GM21367 (cell line): Measurements from ENCODE around the gene COX6B2.
"Not testable (repeated sequence)": the region's sequence is repeated elsewhere in the genome, so short reads cannot be mapped to it uniquely, and the experiment has no call there.

Experiments used
- ATAC-seq: cut with Tn5 transposase; IDR thresholded peaks from one replicate; pipeline ENCODE4 v1.9.1; 2021; ENCODE audit not compliant: unreplicated experiment

The COX6B2 gene

DNA sequence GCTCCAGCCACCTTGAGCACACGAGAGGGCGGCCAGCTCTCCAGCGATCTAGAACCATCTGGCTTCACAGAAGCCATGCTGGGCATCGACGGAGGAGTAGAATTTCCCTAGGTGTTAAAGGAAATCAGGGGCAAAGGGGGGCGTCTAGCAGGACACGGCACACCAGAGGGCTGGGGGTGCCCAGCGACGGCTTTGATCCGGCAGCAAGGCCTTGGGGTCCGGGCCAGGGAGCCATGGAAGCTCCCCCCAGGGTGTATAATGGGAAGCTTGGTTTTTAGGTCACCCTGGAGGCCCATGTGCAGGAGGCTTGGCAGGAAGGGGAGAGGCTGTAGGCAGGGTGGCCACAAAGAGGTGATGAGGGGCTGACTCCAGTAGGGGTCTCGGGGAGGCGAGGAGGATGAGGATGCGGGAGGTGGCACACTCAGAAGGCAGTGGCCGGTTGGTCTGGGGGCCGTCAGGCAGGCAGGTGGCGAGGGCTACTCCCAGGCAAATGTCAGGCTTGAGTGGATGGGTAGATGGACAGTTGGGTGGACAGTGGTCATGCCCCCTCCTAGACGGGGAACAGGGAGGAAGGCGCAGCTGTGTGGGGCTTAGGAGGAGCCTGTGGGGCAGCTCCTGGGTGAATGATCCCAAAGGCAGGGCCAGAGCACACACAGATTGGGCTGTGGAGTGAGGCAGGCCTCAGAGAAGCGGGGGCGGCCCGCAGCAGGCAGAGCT lies 9.3 kb downstream of the COX6B2 start:
- no peak for ATAC-seq

DNA sequence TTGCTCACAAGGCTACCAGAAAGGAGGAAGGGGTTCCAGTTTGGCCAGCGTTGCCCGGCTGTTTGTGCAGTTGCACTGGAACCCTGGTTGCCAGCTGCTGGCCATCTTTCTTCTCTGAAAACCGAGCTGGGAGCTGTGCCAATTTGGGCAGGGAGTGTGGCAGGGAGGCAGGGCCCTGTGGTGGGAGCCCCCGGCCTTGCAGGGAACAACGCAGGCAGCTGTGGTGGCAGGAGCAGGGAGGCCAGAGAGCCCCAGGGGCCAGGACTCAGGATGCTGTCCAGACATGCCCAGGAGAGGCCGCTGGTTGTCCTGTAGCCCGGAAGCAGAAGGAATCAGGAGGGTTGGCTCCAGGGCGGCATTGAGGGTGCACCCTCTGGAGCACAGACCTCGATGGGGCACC lies 10.1 kb downstream of the COX6B2 start:
- ATAC-seq: no peak

DNA sequence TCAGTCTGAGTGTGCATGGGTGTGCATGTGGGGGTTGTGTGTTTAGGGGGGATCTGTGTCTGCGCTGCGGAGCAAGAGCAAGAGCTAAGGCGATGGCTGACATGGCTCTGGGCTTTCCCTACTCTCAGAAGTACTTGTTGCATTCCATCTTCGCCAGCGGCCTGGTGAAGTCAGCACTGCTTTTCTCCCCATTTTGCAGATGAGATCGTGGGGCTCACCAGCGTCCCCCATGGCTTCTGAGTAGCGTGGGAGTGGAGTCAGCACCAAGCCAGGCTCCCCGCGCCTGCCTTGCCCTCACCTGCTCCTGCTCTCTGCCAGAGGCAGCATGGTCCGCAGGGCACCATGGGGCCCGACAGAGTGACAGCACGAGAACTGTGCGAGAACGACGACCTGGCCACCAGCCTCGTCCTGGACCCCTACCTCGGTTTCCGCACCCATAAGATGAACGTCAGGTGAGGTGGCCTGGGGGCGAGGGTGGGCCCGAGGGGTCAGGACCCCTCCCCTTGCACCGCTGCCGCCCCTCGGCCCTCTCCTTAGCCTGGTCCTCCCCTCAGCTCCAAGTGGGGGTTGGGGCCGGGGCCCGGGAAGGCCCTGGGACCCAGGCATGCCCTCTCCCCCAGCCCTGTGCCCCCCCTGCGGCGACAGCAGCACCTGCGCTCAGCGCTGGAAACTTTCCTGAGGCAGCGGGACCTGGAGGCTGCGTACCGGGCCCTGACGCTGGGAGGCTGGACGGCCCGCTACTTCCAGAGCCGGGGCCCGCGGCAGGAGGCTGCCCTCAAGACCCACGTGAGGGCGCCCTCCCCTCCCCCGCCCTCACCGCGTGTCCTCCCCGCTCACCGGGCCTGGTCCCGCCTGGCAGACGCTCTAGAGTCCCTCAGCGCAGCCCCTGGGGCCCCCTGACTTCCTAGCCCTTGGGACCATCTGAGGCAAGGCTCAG lies 12.7 kb downstream of the COX6B2 start:
- no peak for ATAC-seq

DNA sequence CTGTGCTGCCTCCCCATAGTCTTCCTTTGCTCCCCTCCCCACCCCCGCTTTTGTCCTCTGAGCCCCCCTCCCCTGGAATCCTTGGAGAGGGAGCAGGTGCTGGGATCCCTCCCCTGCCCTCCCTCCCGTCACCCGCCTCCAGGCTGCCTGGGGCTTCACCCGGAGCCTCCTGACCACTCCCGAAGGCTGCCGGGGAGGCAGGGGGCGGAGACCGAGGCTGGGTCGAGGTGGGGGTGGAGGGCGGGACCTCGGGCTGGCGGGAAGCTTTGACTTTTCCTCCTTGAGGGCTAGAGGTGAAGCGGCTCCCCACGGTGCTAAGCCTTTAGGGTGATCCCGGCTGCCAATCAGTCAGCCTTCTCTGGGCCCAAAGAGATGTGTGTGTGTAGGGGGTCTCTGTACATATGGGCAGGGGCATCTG lies 13.3 kb downstream of the COX6B2 start:
- no peak for ATAC-seq

DNA sequence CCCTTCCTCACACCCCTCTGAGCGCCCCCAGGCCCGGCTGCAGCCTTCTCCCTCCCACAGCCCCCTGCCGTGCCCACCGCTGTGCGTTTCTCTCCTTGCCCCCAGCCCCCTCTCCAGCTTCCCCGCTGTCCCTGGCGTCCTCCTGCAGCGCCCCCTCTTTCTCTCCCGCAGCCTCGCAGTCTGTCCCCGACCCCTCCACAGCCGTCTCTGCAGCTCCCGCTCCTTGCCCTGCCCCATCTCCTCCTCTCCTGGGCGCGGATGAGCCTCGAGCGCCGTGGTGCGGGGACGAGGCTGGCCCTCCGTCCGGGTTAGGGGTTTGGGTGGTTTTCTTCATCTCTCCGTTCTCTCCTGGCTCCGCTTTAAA lies 13.8 kb downstream of the COX6B2 start:
- no peak for ATAC-seq

DNA sequence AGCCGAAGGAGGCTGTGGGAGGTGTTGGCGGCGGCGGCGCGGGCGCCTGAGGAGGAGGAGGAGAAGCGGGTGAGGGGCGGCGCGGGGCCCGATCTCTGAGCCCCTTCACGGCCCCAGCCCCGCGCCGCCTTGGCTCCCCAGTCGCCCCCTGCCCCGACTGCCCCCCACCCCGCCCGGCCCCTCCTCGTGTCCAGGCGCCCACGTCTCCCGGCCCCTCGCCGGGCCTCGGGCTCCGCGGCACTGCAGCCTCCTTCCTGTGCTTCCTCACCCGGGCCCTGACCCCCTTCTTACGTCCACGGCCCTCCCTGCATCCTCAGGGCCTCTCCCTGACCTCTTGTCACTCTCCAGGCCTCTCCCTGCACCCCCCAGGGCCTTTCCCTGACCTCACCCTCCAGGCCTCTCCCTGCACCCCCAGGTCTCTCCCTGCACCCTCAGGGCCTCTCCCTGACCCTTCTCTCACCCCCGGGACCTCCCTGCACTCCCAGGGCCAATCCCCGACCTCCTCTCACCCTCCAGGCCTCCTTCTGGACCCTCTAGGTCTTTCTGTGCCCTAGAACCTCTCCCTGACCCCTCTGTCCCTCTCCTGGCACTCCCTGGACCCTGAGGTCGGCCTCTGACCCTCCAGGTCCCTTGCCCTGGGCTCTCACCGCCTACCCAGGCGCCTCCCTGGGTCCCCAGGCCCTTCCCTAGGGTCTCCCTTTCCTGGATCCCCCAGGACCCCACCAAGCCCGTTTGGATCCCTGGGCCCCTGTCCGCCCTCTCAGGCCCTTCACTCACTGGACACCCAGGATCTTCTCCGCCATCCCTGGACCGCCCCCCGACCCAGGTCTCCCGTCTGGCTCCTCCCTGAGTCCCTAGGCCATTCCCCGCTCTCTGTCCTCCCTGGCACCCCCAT lies 14.4 kb downstream of the COX6B2 start:
- ATAC-seq: no peak

DNA sequence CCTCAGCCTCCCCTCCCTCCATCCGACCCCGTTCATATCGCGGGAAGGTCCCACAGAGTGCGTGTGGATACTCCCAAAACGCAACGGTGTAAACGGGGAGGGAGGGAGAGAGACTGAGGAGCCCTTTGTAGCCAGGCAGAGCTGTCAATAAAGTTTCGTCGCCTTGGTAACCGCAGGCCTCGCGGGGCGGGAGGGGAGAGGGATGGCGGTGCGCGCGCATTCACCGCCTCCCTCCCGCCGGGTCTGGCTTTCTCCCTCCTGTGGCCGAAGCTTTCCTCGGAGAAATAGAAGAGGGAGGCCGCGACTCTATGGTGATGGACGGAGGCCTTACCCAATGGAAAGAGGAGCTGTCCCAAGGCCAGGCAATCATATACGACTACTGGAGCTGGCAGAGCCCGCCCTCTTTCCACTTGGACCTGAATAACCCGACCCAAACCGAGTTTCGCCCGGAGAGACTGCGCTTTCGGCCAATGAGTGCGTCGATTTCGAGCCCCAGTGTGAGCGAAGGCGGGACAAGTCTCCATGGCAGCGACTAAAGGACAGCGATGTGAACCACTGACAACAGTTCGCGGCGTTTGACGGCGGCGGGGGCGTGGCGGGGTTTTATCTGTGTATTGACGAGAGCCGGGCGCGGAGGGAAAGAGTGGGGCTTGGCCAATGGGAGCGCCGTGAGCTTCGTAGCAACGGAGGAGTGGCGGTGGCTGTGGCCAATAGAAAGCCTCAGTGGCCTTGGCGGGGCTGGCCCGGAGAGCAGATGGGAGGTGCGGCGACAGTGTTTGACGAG lies 15.2 kb downstream of the COX6B2 start, which contains the start of gene KMT5C:
KMT5C (plus strand) TSS at position 772 of the 784 bp plus-strand sequence. CDS start 2,061 bp downstream, outside the sequence.
- peak; percentile 74 for ATAC-seq

DNA sequence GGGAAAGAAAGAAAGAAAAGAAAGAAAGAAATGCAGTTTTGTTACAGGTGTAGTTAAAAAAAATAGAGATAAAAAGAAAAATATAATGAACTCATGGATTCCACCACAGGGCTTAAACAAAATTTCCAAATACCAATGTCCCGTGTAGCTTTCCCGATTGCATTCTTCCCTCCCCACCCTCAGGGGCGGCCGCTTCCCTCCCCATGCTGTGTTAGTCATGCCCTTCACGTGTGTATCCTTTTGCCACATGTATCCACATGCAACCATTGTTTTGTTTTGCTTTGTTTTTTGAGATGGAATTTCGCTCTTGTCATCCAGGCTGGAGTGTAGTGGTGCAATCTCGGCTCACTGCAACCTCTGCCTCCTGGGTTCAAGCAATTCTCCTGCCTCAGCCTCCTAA lies 18.4 kb downstream of the COX6B2 start:
- no peak for ATAC-seq

DNA sequence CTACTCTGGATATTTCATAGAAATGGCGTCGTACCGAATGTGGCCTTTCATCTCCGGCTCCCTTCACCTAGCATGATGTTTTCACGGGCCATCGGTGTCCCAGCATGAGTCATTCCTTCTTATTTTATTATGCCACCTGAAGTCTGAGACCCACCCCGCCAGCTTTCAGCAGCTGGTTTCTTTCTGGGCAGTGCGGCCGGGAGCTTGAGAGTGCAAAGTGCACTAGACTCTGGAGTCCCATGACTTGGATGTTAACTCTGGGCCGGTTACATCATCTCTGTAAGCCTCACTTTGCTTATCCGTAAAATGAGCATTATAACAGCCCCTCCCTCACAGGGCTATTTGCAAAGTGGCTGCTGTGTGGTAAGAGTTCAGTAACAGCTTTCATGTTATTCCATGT lies 20.6 kb downstream of the COX6B2 start:
- no peak for ATAC-seq

DNA sequence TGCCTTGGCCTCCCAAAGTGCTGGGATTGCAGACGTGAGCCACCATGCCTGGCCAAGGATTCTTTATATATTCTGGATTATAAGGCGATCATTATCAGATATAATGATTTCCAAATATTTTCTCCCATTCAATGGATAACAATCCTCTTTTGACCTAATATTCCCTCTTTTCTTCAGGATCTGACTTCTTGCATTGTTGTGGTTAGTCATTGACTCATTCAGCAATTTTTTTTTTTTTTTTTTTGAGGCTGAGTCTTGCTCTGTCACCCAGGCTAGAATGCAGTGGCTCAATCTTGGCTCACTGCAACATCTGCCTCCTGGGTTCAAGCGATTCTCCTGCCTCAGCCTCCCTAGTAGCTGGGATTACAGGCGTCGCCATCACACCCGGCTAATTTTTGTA lies 24.7 kb downstream of the COX6B2 start:
- ATAC-seq: not testable (repeated sequence)

DNA sequence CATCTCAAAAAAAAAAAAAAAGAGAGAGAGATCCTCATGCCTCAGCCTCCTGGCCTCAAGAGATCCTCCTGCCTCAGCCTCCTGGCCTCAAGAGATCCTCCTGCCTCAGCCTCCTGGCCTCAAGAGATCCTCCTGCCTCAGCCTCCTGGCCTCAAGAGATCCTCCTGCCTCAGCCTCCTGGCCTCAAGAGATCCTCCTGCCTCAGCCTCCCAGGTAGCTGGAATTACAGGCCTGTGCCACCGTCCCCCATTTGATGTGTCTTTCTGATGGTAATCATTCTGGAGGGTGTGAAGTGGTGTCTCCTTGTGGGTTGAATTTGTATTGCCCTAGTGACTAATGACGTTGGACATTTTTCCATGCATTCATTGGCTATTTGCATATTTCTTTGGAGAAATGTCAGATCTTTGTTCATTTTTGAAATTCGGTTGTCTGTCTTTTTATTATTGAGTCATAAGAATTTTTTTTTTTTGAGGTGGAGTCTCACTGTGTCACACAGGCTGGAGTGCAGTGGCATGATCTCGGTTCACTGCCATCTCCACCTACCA lies 25.7 kb downstream of the COX6B2 start:
- not testable (repeated sequence) for ATAC-seq

DNA sequence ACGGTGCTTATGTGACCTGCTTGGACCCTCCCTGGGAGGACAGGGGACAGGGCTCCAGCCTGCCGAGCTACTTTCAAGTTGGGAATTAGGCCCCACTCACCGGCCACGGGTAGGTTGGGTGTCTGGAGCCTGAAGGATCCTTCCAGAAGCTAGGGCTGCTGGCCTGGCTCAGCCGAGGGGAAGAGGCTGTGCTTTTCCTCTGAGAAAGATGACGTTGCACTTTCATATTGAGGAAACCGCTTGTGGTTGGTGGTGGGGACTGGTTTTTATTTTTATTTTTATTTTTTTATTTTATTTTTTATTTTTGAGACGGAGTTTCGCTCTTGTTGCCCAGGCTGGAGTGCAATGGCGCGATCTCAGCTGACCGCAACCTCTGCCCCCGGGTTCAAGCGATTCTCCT lies 29.3 kb downstream of the COX6B2 start, which contains the start of gene TMEM150B:
TMEM150B (minus strand) TSS at position 170 of the 400 bp plus-strand sequence. CDS start 4,305 bp downstream, outside the sequence.
- ATAC-seq: no peak

DNA sequence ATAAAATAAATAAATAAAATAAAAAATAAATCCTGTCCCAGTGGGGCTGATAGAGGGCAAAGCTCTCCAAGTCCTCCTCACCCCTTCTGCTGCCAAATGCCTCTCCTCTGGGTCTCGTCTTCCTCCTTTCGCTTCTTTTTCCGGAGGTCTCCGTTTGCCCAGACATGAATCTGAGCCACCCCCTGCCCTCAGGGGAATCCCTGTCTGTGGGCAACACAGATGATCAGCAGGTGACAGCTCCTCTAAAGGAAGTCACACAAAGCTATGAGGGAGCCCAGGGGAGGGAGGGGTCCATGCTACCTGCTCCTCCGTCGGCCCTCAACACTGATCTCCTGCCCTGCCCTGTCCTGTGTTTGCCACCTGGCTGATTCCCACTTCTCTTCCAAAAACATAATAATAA lies 29.9 kb downstream of the COX6B2 start:
- ATAC-seq: no peak

DNA sequence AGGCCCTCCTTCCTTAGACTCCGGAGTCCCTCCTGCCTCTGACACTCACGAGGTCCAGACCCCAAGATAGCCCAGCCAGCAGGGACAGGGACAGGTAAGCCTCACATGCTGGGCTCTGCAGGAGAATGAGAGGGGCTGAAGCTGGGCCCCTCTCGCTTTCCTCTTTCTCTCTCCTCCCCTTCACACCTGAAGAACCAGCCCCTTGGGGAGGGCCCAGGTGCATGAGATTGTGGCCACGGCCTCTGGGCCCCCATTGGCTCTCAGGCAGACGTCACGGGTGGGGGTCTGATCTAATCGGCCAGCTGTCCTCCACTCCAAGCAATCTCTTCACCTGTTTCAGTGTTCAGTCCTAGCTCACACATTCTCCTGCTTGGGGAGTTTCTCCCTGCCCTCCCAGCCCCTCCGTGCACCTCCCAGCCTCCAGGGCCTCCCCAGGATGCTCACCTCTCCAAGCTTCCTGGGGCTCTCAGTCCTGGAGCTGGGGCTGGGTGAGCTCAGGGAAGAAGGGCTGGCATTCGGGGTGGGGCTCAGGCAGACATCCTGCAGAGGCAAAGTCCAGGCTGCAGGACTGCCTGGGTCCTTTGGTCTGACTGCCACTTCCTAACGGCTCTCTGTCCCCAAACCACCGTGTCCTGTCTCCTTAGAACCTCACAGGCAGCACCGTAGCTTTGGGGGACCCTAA lies 32.2 kb downstream of the COX6B2 start:
- no peak for ATAC-seq

DNA sequence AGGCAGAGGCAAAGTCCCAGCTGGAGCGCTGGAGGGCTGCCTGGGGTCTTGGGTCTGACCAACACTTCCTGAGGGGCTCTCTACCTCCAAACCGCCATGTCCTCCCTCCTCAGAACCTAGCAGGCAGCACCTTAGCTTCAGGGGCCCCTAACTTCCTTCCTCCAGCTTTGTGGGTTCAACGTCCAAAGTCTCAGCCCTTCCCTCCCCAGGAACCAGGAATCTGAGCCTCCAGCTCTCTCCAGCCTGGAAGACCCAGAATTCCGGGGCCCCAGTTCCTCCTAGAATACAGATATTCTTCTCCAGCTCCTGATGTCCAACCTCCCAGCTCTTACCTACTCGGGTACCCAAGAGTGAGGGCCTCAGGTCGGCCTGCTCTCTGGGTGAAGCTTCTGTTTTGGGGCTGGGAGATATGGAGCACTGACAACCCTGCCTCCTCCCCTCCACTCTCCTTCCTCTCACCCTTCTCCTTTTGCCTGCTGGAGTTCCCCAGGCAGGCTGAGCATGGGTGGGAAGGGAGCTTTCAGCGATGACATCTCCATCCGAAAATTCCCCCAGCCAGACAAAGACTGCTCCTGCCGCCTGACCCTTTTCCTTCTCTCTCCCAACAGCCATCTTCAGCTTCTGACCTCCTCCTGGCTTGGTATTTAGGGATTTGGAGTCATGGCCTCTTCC lies 32.9 kb downstream of the COX6B2 start:
- no peak for ATAC-seq

DNA sequence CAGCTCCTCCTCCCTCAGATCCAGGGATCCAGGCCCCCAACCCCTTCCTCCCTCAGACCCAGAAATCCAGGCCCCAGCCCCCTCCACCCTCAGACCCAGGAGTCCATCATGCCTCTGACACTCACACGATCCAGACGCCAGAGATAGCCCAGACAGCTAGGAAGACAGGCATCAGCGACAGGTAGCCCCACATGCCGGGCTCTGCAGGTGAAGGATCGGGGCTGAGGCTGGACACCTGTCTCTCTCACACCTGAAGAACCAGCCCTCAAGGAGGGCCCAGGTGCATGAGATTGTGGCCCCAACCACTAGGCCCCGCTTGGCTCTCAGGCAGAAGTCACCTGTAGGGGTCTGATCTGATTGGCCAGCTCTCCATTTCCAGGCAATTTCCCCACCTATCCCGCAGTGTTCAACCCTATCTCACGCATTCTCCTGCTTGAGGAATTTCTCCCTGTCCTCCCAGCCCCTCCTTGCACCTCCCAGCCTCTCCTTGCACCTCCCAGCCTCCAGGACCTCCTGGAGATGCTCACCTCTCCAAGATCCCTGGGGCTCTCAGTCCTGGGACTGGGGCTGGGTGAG lies 33.6 kb downstream of the COX6B2 start:
- ATAC-seq: no peak

DNA sequence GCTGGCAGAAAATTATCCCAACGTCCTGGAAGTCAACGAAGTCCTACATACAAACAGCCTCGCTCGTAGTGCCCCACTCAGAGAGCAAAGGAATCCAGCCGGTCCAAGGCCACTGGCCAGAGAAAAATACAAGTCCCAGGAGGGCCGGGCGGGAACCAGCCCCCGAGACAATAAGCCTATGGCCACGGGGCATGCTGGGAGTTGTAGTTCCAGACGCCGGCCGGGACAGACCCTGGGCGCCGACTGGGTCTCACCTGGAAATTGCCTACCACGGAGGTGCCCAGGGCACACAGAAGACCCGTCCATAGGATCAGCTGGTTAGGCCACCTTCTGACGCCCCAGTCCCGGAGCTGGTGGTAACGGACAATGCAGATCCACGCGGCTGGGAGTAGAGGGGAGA lies 34.7 kb downstream of the COX6B2 start:
- no peak for ATAC-seq

DNA sequence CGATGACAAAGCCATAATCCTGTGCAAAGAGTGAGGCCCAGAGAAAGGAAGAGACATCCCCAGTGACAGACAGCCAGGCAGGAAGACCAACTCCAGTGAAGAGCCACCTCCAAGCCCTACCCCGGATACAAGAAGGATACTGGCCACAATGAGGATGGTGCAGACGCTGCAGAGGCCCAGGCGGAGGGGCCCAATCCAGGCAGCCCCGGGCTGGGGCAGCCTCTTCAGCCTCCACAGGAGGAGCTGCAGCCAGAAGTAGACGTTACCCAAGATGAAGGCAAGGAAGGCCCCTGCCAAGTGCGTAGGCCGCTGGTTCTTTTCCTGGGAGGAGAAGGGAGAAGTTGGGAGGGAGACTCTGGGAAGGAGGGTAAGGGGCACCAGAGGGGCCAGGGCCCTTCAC lies 37.9 kb downstream of the COX6B2 start:
- ATAC-seq: no peak
